ENCODE results near the gene CATSPERB. TPM values are rescaled to one million over a fixed set of nuclear protein-coding genes. Genes with fewer than 3 reads are reported as not detected.

Gene CATSPERB
- total RNA-seq, 2 donors from 2014 or later, result 14.5 to 35.1 TPM

- no peak overlapping the region for H3K4me3 ChIP-seq
- H3K9me3 ChIP-seq, result no peaks in the 10 kb centered on the region
- H3K36me3 ChIP-seq, result no peaks in the 10 kb centered on the region
- DNase-seq (ENCODE audit: low spot score), result no peak
- H3K27me3 ChIP-seq (replicated peaks; ENCODE audit: insufficient read depth), result no peaks in the 10 kb centered on the region
- TF ChIP-seq CTCF (IDR thresholded peaks at IDR 0.05), result no peak
- no peak for ATAC-seq (ENCODE audit: insufficient number of reproducible peaks, low FRiP score, low read depth)
- no peaks in the 10 kb centered on the region for H3K4me1 ChIP-seq (ENCODE audit: control insufficient read depth in 1 of 2, low read depth in 2 of 2)
- H3K27ac ChIP-seq, result no peak overlapping the region
These were observed 17.1 kb downstream of the CATSPERB start for GRCh38 chr14:91714805-91715204.

- Histone ChIP-seq H3K27me3 (replicated peaks; ENCODE audit: insufficient read depth) (no peaks in the 10 kb centered on the region), H3K4me3 (no peak overlapping the region), H3K36me3 (no peaks in the 10 kb centered on the region), H3K27ac (no peak overlapping the region), H3K9me3 (no peaks in the 10 kb centered on the region), H3K4me1 (ENCODE audit: control insufficient read depth in 1 of 2, low read depth in 2 of 2) (no peaks in the 10 kb centered on the region)
- no peak for TF ChIP-seq CTCF (IDR thresholded peaks at IDR 0.05)
- ATAC-seq (ENCODE audit: insufficient number of reproducible peaks, low FRiP score, low read depth), result no peak
- no peak for DNase-seq (ENCODE audit: low spot score)
These were observed 23.1 kb downstream of the CATSPERB start for GRCh38 chr14:91708795-91709194.

GRCh38 chr14:91706996-91707395 is 24.9 kb downstream of the CATSPERB start:
- DNase-seq (ENCODE audit: low spot score) (no peak), ATAC-seq (ENCODE audit: insufficient number of reproducible peaks, low FRiP score, low read depth) (no peak)
- Histone ChIP-seq H3K36me3 (no peaks in the 10 kb centered on the region), H3K4me1 (ENCODE audit: control insufficient read depth in 1 of 2, low read depth in 2 of 2) (no peaks in the 10 kb centered on the region), H3K27ac (no peak overlapping the region), H3K4me3 (no peak overlapping the region), H3K9me3 (no peaks in the 10 kb centered on the region), H3K27me3 (replicated peaks; ENCODE audit: insufficient read depth) (no peaks in the 10 kb centered on the region)
- TF ChIP-seq CTCF (IDR thresholded peaks at IDR 0.05), result no peak

GRCh38 chr14:91694643-91695042 is 37.2 kb downstream of the CATSPERB start:
- TF ChIP-seq CTCF (IDR thresholded peaks at IDR 0.05), result no peak
- Histone ChIP-seq H3K27me3 (replicated peaks; ENCODE audit: insufficient read depth) (no peaks in the 10 kb centered on the region), H3K36me3 (no peaks in the 10 kb centered on the region), H3K4me1 (ENCODE audit: control insufficient read depth in 1 of 2, low read depth in 2 of 2) (no peaks in the 10 kb centered on the region), H3K9me3 (no peaks in the 10 kb centered on the region), H3K27ac (no peak overlapping the region), H3K4me3 (no peak overlapping the region)
- ATAC-seq (ENCODE audit: insufficient number of reproducible peaks, low FRiP score, low read depth) (no peak), DNase-seq (ENCODE audit: low spot score) (no peak)

GRCh38 chr14:91693346-91693745 is 38.5 kb downstream of the CATSPERB start:
- DNase-seq (ENCODE audit: low spot score), result no peak
- H3K4me1 ChIP-seq (ENCODE audit: control insufficient read depth in 1 of 2, low read depth in 2 of 2), result no peaks in the 10 kb centered on the region
- no peak for ATAC-seq (ENCODE audit: insufficient number of reproducible peaks, low FRiP score, low read depth)

More at GRCh38 chr14:91693346-91693745, 38.5 kb downstream of the CATSPERB start:
- no peak for TF ChIP-seq CTCF (IDR thresholded peaks at IDR 0.05)
- no peak overlapping the region for H3K27ac ChIP-seq
- H3K4me3 ChIP-seq, result no peak overlapping the region
- H3K36me3 ChIP-seq, result no peaks in the 10 kb centered on the region
- no peaks in the 10 kb centered on the region for H3K27me3 ChIP-seq (replicated peaks; ENCODE audit: insufficient read depth)
- H3K9me3 ChIP-seq, result no peaks in the 10 kb centered on the region

All from thoracic aorta (tissue), 2 donors.